Nephron progenitor cell (in vitro differentiated cells): Measurements from ENCODE around the gene NF1.

Experiments used
- DNase-seq: peaks from one replicate; pipeline ENCODE4 v3.0.0; 2021
- H3K27ac Mint-ChIP-seq: 2 replicates; pipeline ENCODE4 v1.8.0; 2021; ENCODE audit warnings: mild to moderate bottlenecking, moderate library complexity, mixed read lengths
- H3K27me3 Mint-ChIP-seq: 2 replicates; pipeline ENCODE4 v1.8.0; 2021; ENCODE audit warnings: mild to moderate bottlenecking, low read depth, mixed read lengths; ENCODE audit not compliant: poor library complexity
- H3K36me3 Mint-ChIP-seq: 2 replicates; pipeline ENCODE4 v1.8.0; 2021; ENCODE audit warnings: low read depth, mixed read lengths
- H3K4me1 Mint-ChIP-seq: 2 replicates; pipeline ENCODE4 v1.8.0; 2021; ENCODE audit warnings: mixed read lengths
- H3K4me3 Mint-ChIP-seq: 2 replicates; pipeline ENCODE4 v1.8.0; 2021; ENCODE audit warnings: mild to moderate bottlenecking, moderate library complexity, mixed read lengths
- H3K9me3 Mint-ChIP-seq: 2 replicates; pipeline ENCODE4 v1.8.0; 2021; ENCODE audit warnings: mild to moderate bottlenecking, moderate library complexity, mixed read lengths
- CTCF ChIP-seq: fragments of 200-600 bp; sonication (generic); IDR thresholded peaks from 2 replicates; pipeline ENCODE4 v1.5.0; 2021; ENCODE audit warnings: antibody characterized with exemption

NF1 gene

GRCh38 chr17:31417051-31417792 is 322.4 kb downstream of the NF1 start:
- Mint-ChIP-seq H3K27ac (no peak overlapping the region), H3K4me3 (no peak overlapping the region), H3K27me3 (peaks cover 19% of the 10 kb centered on the region), H3K9me3 (peaks cover 3% of the 10 kb centered on the region), H3K4me1 (peaks cover 35% of the 10 kb centered on the region), H3K36me3 (peaks cover 2% of the 10 kb centered on the region)
- DNase-seq, result no peak
- no peak for TF ChIP-seq CTCF

- no peak for DNase-seq
- no peak for TF ChIP-seq CTCF
- peaks cover 11% of the 10 kb centered on the region for H3K36me3 Mint-ChIP-seq
These were observed 324.1 kb downstream of the NF1 start for GRCh38 chr17:31418773-31419350.

GRCh38 chr17:31422443-31422842 is 327.7 kb downstream of the NF1 start:
- Mint-ChIP-seq H3K4me3 (no peak overlapping the region), H3K27me3 (peaks cover 5% of the 10 kb centered on the region), H3K27ac (no peak overlapping the region), H3K9me3 (peaks cover 20% of the 10 kb centered on the region), H3K36me3 (peaks cover 11% of the 10 kb centered on the region), H3K4me1 (peaks cover 26% of the 10 kb centered on the region)
- TF ChIP-seq CTCF, result no peak
- DNase-seq, result no peak

More at GRCh38 chr17:31418773-31419350, 324.1 kb downstream of the NF1 start:
- Mint-ChIP-seq H3K4me1 (peaks cover 30% of the 10 kb centered on the region), H3K9me3 (peaks cover 16% of the 10 kb centered on the region), H3K27me3 (peaks cover 13% of the 10 kb centered on the region), H3K4me3 (no peak overlapping the region), H3K27ac (no peak overlapping the region)

GRCh38 chr17:31424944-31425281 is 330.1 kb downstream of the NF1 start:
- H3K9me3 Mint-ChIP-seq, result peaks cover 20% of the 10 kb centered on the region
- peaks cover 23% of the 10 kb centered on the region for H3K4me1 Mint-ChIP-seq
- TF ChIP-seq CTCF, result no peak
- peak overlapping the region; percentile 57 for H3K4me3 Mint-ChIP-seq
- no peaks in the 10 kb centered on the region for H3K27me3 Mint-ChIP-seq
- peak overlapping the region; percentile 89 for H3K27ac Mint-ChIP-seq
- H3K36me3 Mint-ChIP-seq, result peaks cover 11% of the 10 kb centered on the region
- no peak for DNase-seq

- DNase-seq, result peak; percentile 65
- Mint-ChIP-seq H3K4me3 (peak overlapping the region; percentile 57), H3K9me3 (peaks cover 20% of the 10 kb centered on the region), H3K4me1 (peaks cover 24% of the 10 kb centered on the region), H3K36me3 (peaks cover 11% of the 10 kb centered on the region), H3K27ac (peak overlapping the region; percentile 89), H3K27me3 (no peaks in the 10 kb centered on the region)
- no peak for TF ChIP-seq CTCF
These were observed 330.7 kb downstream of the NF1 start for GRCh38 chr17:31425282-31426040.
